Heart left ventricle (tissue), 16 donors: ENCODE data around the gene EMD. TPM values are rescaled to one million over a fixed set of nuclear protein-coding genes. Genes with fewer than 3 reads are reported as not detected.
A peak's percentile ranks its signal among the peaks of the same experiment; 100 is the strongest.

Experiments used
- ATAC-seq, 4 donors: fragments of 200-7000 bp; cut with Tn5 transposase; one replicate each; pipeline ENCODE4 v1.9.1; 2020 to 2022; ENCODE audit warnings: moderate library complexity in 4 of 4, mild to moderate bottlenecking in 3 of 4, moderate number of reproducible peaks in 1 of 4
- DNase-seq, 5 donors: peaks; one replicate each; pipeline ENCODE4 v3.0.0-alpha.2; 2020
- H3K27ac ChIP-seq, 12 donors: fragments of 200-600 bp; sonication (generic) in 4 of 12; one replicate each; pipeline versions ENCODE4 v1.5.0 to v1.8.0; 2016 to 2022; ENCODE audit warnings: mild to moderate bottlenecking in 2 of 12
- H3K27me3 ChIP-seq, 9 donors: fragments of 200-600 bp; sonication (generic) in 2 of 9; one replicate each; pipeline versions ENCODE4 v1.5.1 to v1.8.0; 2016 to 2022; ENCODE audit warnings: mild to moderate bottlenecking in 3 of 9
- H3K36me3 ChIP-seq, 9 donors: fragments of 200-600 bp; sonication (generic) in 2 of 9; one replicate each; pipeline versions ENCODE4 v1.5.0 to v1.8.0; 2018 to 2022; ENCODE audit warnings: mild to moderate bottlenecking in 2 of 9
- H3K4me1 ChIP-seq, 12 donors: fragments of 200-600 bp; sonication (generic) in 4 of 12; one replicate each; pipeline versions ENCODE4 v1.5.0 to v1.8.0; 2016 to 2022; ENCODE audit warnings: mild to moderate bottlenecking in 3 of 12
- H3K4me3 ChIP-seq, 12 donors: fragments of 200-600 bp; sonication (generic) in 4 of 12; one replicate each; pipeline versions ENCODE4 v1.5.0 to v1.8.0; 2017 to 2022; ENCODE audit warnings: mild to moderate bottlenecking in 9 of 12, moderate library complexity in 4 of 12
- H3K9me3 ChIP-seq, 12 donors: fragments of 200-600 bp; sonication (generic) in 4 of 12; one replicate each; pipeline versions ENCODE4 v1.5.0 to v1.8.0; 2016 to 2022; ENCODE audit warnings: mild to moderate bottlenecking in 1 of 12
- CTCF ChIP-seq, 12 donors: fragments of 200-600 bp; sonication (generic) in 4 of 12; IDR thresholded peaks; one replicate each; pipeline versions ENCODE4 v1.5.0 to v1.8.0; 2018 to 2022; ENCODE audit warnings: antibody characterized with exemption in 12 of 12, mild to moderate bottlenecking in 5 of 12
- POLR2A ChIP-seq, 2 donors: fragments of 450-650 bp; IDR thresholded peaks; one replicate each; pipeline ENCODE4 v1.6.1; 2017; ENCODE audit warnings: antibody characterized with exemption in 2 of 2, mild to moderate bottlenecking in 2 of 2, moderate library complexity in 2 of 2
- WGBS, 4 donors: extraction: QIAGEN DNeasy Blood & Tissue Kit in 2 of 4; methylation state at CpG; one replicate each; pipeline versions ENCODE4 v1.1.5 to v1.1.7; 2013 to 2018; 5-methylcytosine and 5-hydroxymethylcytosine counted together
- intact Hi-C, 10 donors: fragments of 100-400 bp; cut with DNase I; formaldehyde crosslinking; loops; one replicate each; pipeline versions ENCODE4 v1.11.1 to v1.14.2; 2022
- polyA plus RNA-seq, 2 donors: library from polyadenylated mRNA; stranded (reverse); fragments of 200-250 nt; gene quantifications; one replicate each; pipeline ENCODE4 v1.2.3, GENCODE V29; 2013
- total RNA-seq, 9 donors: library from RNA; depleted of rRNA in 2 of 9; stranded (reverse); fragments of >200 nt in 2 of 9; fragmentation: NEBNext Ultra II Directional in 3 of 9; extraction: Animal tissue kit (Norgen Biotek cat#: 25700) in 3 of 9; gene quantifications; one replicate each; pipeline versions ENCODE4 v1.1.0 to v1.2.4, GENCODE V29; 2016 to 2023
- donor health status: ischemic (EF 13 %, LVEDD 7.1; RV severe dilation, severe dysfunction).
- donor health status: healthy with polysubstance abuse.
- donor health status: DM: no; HTN: yes; CAD: no.
- donor health status: DM: no; HTN: no; CAD: no.
- donor health status: ischemic (EF 25% LVEDD 6.9; RV normal size, moderate dysfunction).
- donor health status: ischemic (EF 25% LVEDD 5.7; RV mildly dilated, moderate dysfunction).
- donor health status: healthy.
- donor health status: DM: yes; HTN: yes; CAD: no.
- donor health status: ischemic (EF 35%, LVEDD 5.7; RV mildly dilated, moderate dysfunction).
- donor health status: nonischemic (EF 11% LVEDD 7.7; RV severe dilation, severe dysfunction).
- donor health status: DM: yes; HTN: yes; CAD: no.
- donor health status: PGD.
- donor health status: ischemic (EF 29% LVEDD 5.4; RV normal size, mild dysfunction).
- donor health status: nonischemic (EF 23%, LVEDD 6.1; RV moderate dilation, normal function).

The EMD gene
- total and polyA plus RNA-seq, 11 donors = 37.6 to 152 (median 53.8) TPM

- H3K4me1 ChIP-seq = peaks cover 0 to 17% (median 0%) of the 10 kb centered on the region in 12 donors
- TF ChIP-seq CTCF (IDR thresholded peaks at IDR 0.05) (no peak), POLR2A (IDR thresholded peaks at IDR 0.05) (no peak)
- no peaks in the 10 kb centered on the region for H3K27me3 ChIP-seq
- H3K36me3 ChIP-seq = peaks cover 0 to 99% (median 94%) of the 10 kb centered on the region in 9 donors
- H3K4me3 ChIP-seq = no peak overlapping the region
- intact Hi-C loops = no loop called here
- DNase-seq = no peak
- H3K27ac ChIP-seq = peak overlapping the region in 5 of 12 donors; percentile 12 to 76 (median 26)
- WGBS, 4 donors = 54 to 76% (median 69%) methylated on average over 6 of the region's 6 CpGs
- ATAC-seq = no peak
- H3K9me3 ChIP-seq = no peaks in the 10 kb centered on the region
Measured at GRCh38 chrX:154358829-154359228, 20.3 kb upstream of the EMD start.

- ATAC-seq (no peak), DNase-seq (no peak)
- H3K9me3 ChIP-seq = no peaks in the 10 kb centered on the region
- 82 to 88% (median 84%) methylated on average over 23 to 41 of the region's 41 CpGs for WGBS, 4 donors
- H3K36me3 ChIP-seq = peaks cover 0 to 99% (median 94%) of the 10 kb centered on the region in 9 donors
- H3K4me1 ChIP-seq = peaks cover 0 to 17% (median 0%) of the 10 kb centered on the region in 12 donors
- peak overlapping the region in 5 of 12 donors; percentile 12 to 76 (median 26) for H3K27ac ChIP-seq
- TF ChIP-seq CTCF (IDR thresholded peaks at IDR 0.05) (no peak), POLR2A (IDR thresholded peaks at IDR 0.05) (no peak)
- intact Hi-C loops = no loop called here
- H3K4me3 ChIP-seq = no peak overlapping the region
- no peaks in the 10 kb centered on the region for H3K27me3 ChIP-seq
Measured at GRCh38 chrX:154359362-154360154, 19.5 kb upstream of the EMD start.

GRCh38 chrX:154360155-154360713 lies 18.9 kb upstream of the EMD start:
- Histone ChIP-seq H3K9me3 (no peaks in the 10 kb centered on the region), H3K27me3 (no peaks in the 10 kb centered on the region), H3K4me1 (peaks cover 0 to 17% (median 0%) of the 10 kb centered on the region in 12 donors), H3K27ac (peak overlapping the region in 4 of 12 donors; percentile 12 to 76 (median 43)), H3K4me3 (no peak overlapping the region), H3K36me3 (peaks cover 0 to 99% (median 94%) of the 10 kb centered on the region in 9 donors)
- WGBS, 4 donors = 69 to 89% (median 74%) methylated on average over 26 to 34 of the region's 34 CpGs
- DNase-seq = no peak
- TF ChIP-seq CTCF (IDR thresholded peaks at IDR 0.05) = no peak
- no peak for TF ChIP-seq POLR2A (IDR thresholded peaks at IDR 0.05)
- peak in 2 of 4 donors; percentile 4 to 10 for ATAC-seq
- intact Hi-C loops = no loop called here

GRCh38 chrX:154362085-154362742 lies 16.9 kb upstream of the EMD start:
- DNase-seq (no peak), ATAC-seq (no peak)
- peak overlapping the region in 4 of 12 donors; percentile 14 to 76 (median 22) for H3K27ac ChIP-seq
- H3K27me3 ChIP-seq = no peaks in the 10 kb centered on the region
- WGBS, 4 donors = 82 to 85% (median 84%) methylated on average over 18 to 30 of the region's 30 CpGs
- peaks cover 2 to 100% (median 96%) of the 10 kb centered on the region in 9 donors for H3K36me3 ChIP-seq
- TF ChIP-seq CTCF (IDR thresholded peaks at IDR 0.05) = no peak
- TF ChIP-seq POLR2A (IDR thresholded peaks at IDR 0.05) = no peak
- H3K4me3 ChIP-seq = no peak overlapping the region
- no peaks in the 10 kb centered on the region for H3K9me3 ChIP-seq
- peaks cover 0 to 33% (median 10%) of the 10 kb centered on the region in 12 donors for H3K4me1 ChIP-seq
- intact Hi-C loops = no loop called here
